HFFc6 (cell line): Measurements from ENCODE around the gene SEMA6D. TPM values are rescaled to one million over a fixed set of nuclear protein-coding genes. Genes with fewer than 3 reads are reported as not detected.

Experiments
- DNase-seq: peaks from one replicate; pipeline ENCODE4 v3.0.0-alpha.2; 2018
- H3K27ac Mint-ChIP-seq: 2 replicates; pipeline ENCODE4 v1.8.0; 2020; ENCODE audit warnings: mild to moderate bottlenecking, mixed read lengths
- H3K27me3 Mint-ChIP-seq: 2 replicates; pipeline ENCODE4 v1.8.0; 2021; ENCODE audit warnings: mild to moderate bottlenecking, moderate library complexity, mixed read lengths; ENCODE audit not compliant: insufficient read depth
- H3K36me3 Mint-ChIP-seq: 2 replicates; pipeline ENCODE4 v1.8.0; 2021; ENCODE audit warnings: low read depth, mixed read lengths
- H3K4me1 Mint-ChIP-seq: 2 replicates; pipeline ENCODE4 v1.8.0; 2020; ENCODE audit warnings: low read depth, mixed read lengths
- H3K4me3 Mint-ChIP-seq: 2 replicates; pipeline ENCODE4 v1.8.0; 2020; ENCODE audit warnings: mild to moderate bottlenecking, moderate library complexity, mixed read lengths
- H3K9me3 Mint-ChIP-seq: 2 replicates; pipeline ENCODE4 v1.8.0; 2020; ENCODE audit warnings: mild to moderate bottlenecking, mixed read lengths
- CTCF ChIP-seq: fragments of 200-600 bp; sonication (generic); IDR thresholded peaks from 2 replicates; pipeline ENCODE4 v1.5.0; 2021; ENCODE audit warnings: antibody characterized with exemption, mild to moderate bottlenecking
- total RNA-seq, 6 experiments: library from RNA; stranded (reverse); fragmentation: NEBNext Ultra II Directional; extraction: Animal tissue kit (Norgen Biotek cat#: 25700); gene quantifications; 2 replicates in 1 of 6; 3 replicates in 5 of 6; pipeline ENCODE4 v1.2.3, GENCODE V29; 2021

Gene SEMA6D
- total RNA-seq, 6 experiments from 2014 or later, result 1.4 to 2.8 (median 2.4) TPM

DNA sequence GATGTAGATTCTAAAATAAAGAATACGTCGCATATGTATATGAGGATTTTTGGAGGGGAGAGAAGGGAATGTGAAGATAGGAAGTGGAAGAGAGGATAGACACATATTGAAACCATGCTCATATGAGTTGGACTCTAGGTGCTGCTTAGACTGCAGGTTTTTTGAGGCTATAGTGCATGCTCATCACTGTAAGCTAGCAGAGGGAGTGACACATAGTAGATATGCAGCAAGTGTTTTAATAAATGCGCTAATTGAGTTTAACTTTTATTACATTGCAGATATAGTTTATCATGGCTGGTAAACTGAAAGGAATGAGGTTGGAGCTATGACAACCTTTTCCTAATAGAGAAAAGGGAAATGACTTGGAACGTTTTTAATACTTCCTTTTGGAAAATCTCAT, 7.7 kb downstream of the SEMA6D start:
- no peak for TF ChIP-seq CTCF
- H3K4me1 Mint-ChIP-seq, result peaks cover 11% of the 10 kb centered on the region

DNA sequence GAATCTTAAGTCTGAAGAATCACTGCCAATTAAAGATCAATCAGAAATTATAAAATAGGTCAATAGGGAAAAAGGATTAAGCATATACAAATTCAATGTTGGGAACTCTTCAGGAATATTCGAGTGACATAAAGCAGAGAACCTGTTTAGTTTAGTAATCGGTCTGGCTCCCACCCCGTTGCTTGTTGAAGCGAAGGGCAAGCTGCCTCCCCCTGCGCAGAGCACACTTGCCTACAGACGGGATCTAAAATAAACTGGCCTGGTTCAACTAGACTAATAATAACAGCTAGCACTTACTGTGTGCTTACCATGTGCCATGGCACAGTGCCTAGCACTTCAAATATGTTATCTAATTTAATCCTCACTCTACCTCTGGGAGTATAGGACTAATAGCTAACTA, 8.6 kb downstream of the SEMA6D start:
- DNase-seq, result no peak

More for the DNA sequence above, 7.7 kb downstream of the SEMA6D start:
- H3K9me3 Mint-ChIP-seq, result no peaks in the 10 kb centered on the region
- H3K36me3 Mint-ChIP-seq, result no peaks in the 10 kb centered on the region
- peaks cover 2% of the 10 kb centered on the region; the same call in 1 of the 2 replicates for H3K27me3 Mint-ChIP-seq
- DNase-seq, result no peak
- H3K27ac Mint-ChIP-seq, result no peak overlapping the region
- H3K4me3 Mint-ChIP-seq, result no peak overlapping the region

GRCh38 chr15:47726399-47726823, 9.1 kb downstream of the SEMA6D start:
- no peaks in the 10 kb centered on the region for H3K36me3 Mint-ChIP-seq
- TF ChIP-seq CTCF, result no peak
- no peak overlapping the region for H3K4me3 Mint-ChIP-seq
- peaks cover 6% of the 10 kb centered on the region; the same call in 1 of the 2 replicates for H3K4me1 Mint-ChIP-seq
- H3K9me3 Mint-ChIP-seq, result no peaks in the 10 kb centered on the region
- peaks cover 2% of the 10 kb centered on the region; the same call in 1 of the 2 replicates for H3K27me3 Mint-ChIP-seq
- H3K27ac Mint-ChIP-seq, result no peak overlapping the region
- no peak for DNase-seq

More for the DNA sequence above, 8.6 kb downstream of the SEMA6D start:
- Mint-ChIP-seq H3K27ac (no peak overlapping the region), H3K36me3 (no peaks in the 10 kb centered on the region), H3K4me3 (no peak overlapping the region), H3K9me3 (no peaks in the 10 kb centered on the region), H3K4me1 (peaks cover 6% of the 10 kb centered on the region; the same call in 1 of the 2 replicates), H3K27me3 (peaks cover 2% of the 10 kb centered on the region; the same call in 1 of the 2 replicates)
- TF ChIP-seq CTCF, result no peak

GRCh38 chr15:47727137-47727536, 9.8 kb downstream of the SEMA6D start:
- no peaks in the 10 kb centered on the region; the same call in 1 of the 2 replicates for H3K27me3 Mint-ChIP-seq
- no peak overlapping the region for H3K4me3 Mint-ChIP-seq
- no peak overlapping the region for H3K27ac Mint-ChIP-seq
- H3K4me1 Mint-ChIP-seq, result peaks cover 6% of the 10 kb centered on the region; the same call in 1 of the 2 replicates
- DNase-seq, result no peak
- TF ChIP-seq CTCF, result no peak
- no peaks in the 10 kb centered on the region for H3K36me3 Mint-ChIP-seq
- no peaks in the 10 kb centered on the region for H3K9me3 Mint-ChIP-seq

- no peaks in the 10 kb centered on the region for H3K36me3 Mint-ChIP-seq
- peaks cover 6% of the 10 kb centered on the region; the same call in 1 of the 2 replicates for H3K4me1 Mint-ChIP-seq
- H3K4me3 Mint-ChIP-seq, result no peak overlapping the region
- H3K9me3 Mint-ChIP-seq, result no peaks in the 10 kb centered on the region
- H3K27ac Mint-ChIP-seq, result no peak overlapping the region
- H3K27me3 Mint-ChIP-seq, result no peaks in the 10 kb centered on the region; the same call in 1 of the 2 replicates
- no peak for DNase-seq
- no peak for TF ChIP-seq CTCF
Measured at GRCh38 chr15:47727676-47728075, 10.4 kb downstream of the SEMA6D start.

DNA sequence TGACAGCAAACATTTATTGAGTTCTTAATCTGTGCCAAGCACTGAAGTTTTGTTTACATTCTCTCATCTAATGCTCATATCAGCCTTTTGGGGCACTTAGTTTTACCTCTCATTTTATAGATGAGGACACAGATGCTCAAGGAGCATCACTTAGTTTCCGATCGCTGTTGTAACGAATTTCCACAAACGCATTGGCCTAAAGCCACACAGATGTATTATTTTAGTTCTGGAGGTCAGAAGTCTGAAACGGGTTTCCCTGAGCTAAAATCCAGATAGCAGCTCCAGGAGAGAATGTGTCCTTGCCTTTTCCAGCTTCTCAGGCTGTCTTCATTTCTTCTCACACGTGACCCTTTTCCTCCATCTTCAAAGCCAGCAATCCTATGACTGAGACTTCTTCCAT, 11.1 kb downstream of the SEMA6D start:
- TF ChIP-seq CTCF, result no peak
- Mint-ChIP-seq H3K4me1 (peaks cover 6% of the 10 kb centered on the region; the same call in 1 of the 2 replicates), H3K4me3 (no peak overlapping the region), H3K27me3 (no peaks in the 10 kb centered on the region), H3K27ac (no peak overlapping the region), H3K36me3 (no peaks in the 10 kb centered on the region), H3K9me3 (no peaks in the 10 kb centered on the region)
- DNase-seq, result no peak
